Measurements from ENCODE around the gene TM4SF1. TPM values are rescaled to one million over a fixed set of nuclear protein-coding genes. Genes with fewer than 3 reads are reported as not detected.
A peak's percentile ranks its signal among the peaks of the same experiment; 100 is the strongest.

TM4SF1 gene
- total RNA-seq, 1 experiment from 2014 or later = 27.7 TPM

DNA sequence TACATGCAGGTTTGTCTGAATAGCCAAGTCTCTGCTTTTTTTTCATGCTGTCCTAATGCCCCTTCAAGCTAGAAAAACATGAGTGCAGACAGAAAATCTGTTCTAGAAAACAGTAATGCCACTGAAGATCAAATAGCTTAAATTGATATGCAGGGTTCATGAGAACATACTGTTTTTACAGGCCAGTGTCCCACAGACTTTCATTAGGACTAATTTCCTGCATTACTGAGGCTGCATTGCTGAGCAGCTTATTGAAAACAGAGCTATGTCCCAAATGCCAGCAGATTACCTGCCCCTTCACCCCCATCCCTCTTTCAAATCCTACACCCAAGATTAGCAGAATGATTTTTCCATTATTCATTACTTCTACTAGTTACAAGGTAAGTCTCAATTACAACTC is 44.7 kb downstream of the TM4SF1 start:
- no peaks in the 10 kb centered on the region for H3K27me3 Mint-ChIP-seq (ENCODE audit: insufficient read depth, unreplicated experiment)
- H3K4me3 Mint-ChIP-seq (ENCODE audit: unreplicated experiment) = no peak overlapping the region
- intact Hi-C loops (cut with micrococcal nuclease) = no loop called here
- DNase-seq (ENCODE audit: unreplicated experiment) = no peak
- TF ChIP-seq, protein P1, sequence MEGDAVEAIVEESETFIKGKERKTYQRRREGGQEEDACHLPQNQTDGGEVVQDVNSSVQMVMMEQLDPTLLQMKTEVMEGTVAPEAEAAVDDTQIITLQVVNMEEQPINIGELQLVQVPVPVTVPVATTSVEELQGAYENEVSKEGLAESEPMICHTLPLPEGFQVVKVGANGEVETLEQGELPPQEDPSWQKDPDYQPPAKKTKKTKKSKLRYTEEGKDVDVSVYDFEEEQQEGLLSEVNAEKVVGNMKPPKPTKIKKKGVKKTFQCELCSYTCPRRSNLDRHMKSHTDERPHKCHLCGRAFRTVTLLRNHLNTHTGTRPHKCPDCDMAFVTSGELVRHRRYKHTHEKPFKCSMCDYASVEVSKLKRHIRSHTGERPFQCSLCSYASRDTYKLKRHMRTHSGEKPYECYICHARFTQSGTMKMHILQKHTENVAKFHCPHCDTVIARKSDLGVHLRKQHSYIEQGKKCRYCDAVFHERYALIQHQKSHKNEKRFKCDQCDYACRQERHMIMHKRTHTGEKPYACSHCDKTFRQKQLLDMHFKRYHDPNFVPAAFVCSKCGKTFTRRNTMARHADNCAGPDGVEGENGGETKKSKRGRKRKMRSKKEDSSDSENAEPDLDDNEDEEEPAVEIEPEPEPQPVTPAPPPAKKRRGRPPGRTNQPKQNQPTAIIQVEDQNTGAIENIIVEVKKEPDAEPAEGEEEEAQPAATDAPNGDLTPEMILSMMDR (IDR thresholded peaks at IDR 0.05; ENCODE audit: unreplicated experiment) = no peak
- POLR2A ChIA-PET = interaction anchor here (0.6 to 1.1 kb wide), 2 partner anchors 21 to 141 kb away, joined by 3 to 4 read pairs; no protein-coding TSS in a partner anchor
- H3K4me1 Mint-ChIP-seq (ENCODE audit: insufficient read depth, unreplicated experiment) = no peaks in the 10 kb centered on the region
- CTCF ChIA-PET = interaction anchor here (0.5 to 6.1 kb wide), 11 partner anchors 10 to 379 kb away, joined by 3 to 35 read pairs (median 4); partner anchors contain the start of gene TM4SF1
- no peak overlapping the region for H3K27ac Mint-ChIP-seq (ENCODE audit: low read depth, unreplicated experiment)
- BruUV-seq (replicated peaks) = no TSS peak
- no peaks in the 10 kb centered on the region for H3K9me3 Mint-ChIP-seq (ENCODE audit: unreplicated experiment)
- no peaks in the 10 kb centered on the region for H3K36me3 Mint-ChIP-seq (ENCODE audit: insufficient read depth, unreplicated experiment)

DNA sequence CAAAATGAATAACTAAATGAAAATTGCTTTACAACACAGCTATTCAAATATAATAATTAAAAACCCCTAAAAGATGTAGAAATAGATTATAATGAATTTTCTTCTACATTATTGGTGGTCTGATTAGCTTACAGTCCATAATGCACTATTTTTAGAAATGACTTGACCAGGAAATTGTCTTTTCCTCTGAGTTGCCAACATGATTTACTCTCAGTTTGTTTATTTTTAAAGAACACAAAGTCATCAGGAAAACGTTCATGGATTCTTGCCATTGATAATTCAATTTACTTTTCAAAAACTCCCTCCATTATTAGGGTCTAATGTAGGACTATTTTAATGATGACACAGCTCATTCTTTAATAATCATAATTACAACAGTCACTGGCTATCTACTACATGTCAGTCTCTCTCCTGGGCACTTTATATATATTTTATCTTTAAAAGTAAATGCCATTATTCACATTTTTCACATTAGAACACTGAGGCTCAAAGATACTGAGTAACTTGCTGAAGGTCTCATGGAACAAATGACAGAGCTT is 45.2 kb downstream of the TM4SF1 start:
- H3K27ac Mint-ChIP-seq (ENCODE audit: low read depth, unreplicated experiment) = no peak overlapping the region
- no peak overlapping the region for H3K4me3 Mint-ChIP-seq (ENCODE audit: unreplicated experiment)
- no peaks in the 10 kb centered on the region for H3K4me1 Mint-ChIP-seq (ENCODE audit: insufficient read depth, unreplicated experiment)
- TF ChIP-seq, protein P1 (IDR thresholded peaks at IDR 0.05; ENCODE audit: unreplicated experiment) = no peak
- no peak for DNase-seq (ENCODE audit: unreplicated experiment)
- intact Hi-C loops (cut with micrococcal nuclease) = no loop called here
- BruUV-seq (replicated peaks) = no TSS peak
- no peaks in the 10 kb centered on the region for H3K27me3 Mint-ChIP-seq (ENCODE audit: insufficient read depth, unreplicated experiment)
- ChIA-PET POLR2A (interaction anchor here (0.6 to 1.1 kb wide), 2 partner anchors 20 to 142 kb away, joined by 3 to 4 read pairs; no protein-coding TSS in a partner anchor), CTCF (interaction anchor here (0.7 to 6.1 kb wide), 9 partner anchors 10 to 376 kb away, joined by 3 to 35 read pairs (median 4); partner anchors contain the start of gene TM4SF1)
- H3K36me3 Mint-ChIP-seq (ENCODE audit: insufficient read depth, unreplicated experiment) = no peaks in the 10 kb centered on the region
- no peaks in the 10 kb centered on the region for H3K9me3 Mint-ChIP-seq (ENCODE audit: unreplicated experiment)

DNA sequence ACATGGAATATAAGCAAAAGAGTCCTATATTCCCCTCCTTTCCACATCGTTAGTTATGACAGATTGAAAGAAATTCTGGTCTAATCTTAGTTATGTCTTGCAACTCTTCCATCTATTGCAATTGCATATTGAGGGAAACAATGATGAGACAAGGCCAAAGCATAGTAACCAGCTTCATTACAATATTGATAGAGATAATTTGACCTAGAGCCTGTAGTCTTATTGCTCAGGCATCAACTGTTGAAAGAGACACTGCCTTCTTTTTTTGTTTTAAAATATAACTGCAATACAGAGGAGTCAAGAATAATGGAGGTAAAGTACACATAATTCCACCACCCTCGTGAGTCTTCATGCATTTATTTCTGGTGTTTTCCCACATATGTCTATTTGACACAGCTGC is 46.1 kb downstream of the TM4SF1 start:
- Mint-ChIP-seq H3K36me3 (ENCODE audit: insufficient read depth, unreplicated experiment) (no peaks in the 10 kb centered on the region), H3K27ac (ENCODE audit: low read depth, unreplicated experiment) (no peak overlapping the region), H3K9me3 (ENCODE audit: unreplicated experiment) (no peaks in the 10 kb centered on the region), H3K27me3 (ENCODE audit: insufficient read depth, unreplicated experiment) (no peaks in the 10 kb centered on the region), H3K4me3 (ENCODE audit: unreplicated experiment) (no peak overlapping the region), H3K4me1 (ENCODE audit: insufficient read depth, unreplicated experiment) (no peaks in the 10 kb centered on the region)
- TF ChIP-seq, protein P1 (IDR thresholded peaks at IDR 0.05; ENCODE audit: unreplicated experiment) = no peak
- DNase-seq (ENCODE audit: unreplicated experiment) = no peak
- ChIA-PET POLR2A (interaction anchor here (0.9 to 1.1 kb wide), 2 partner anchors 9 to 33 kb away, joined by 4 read pairs; no protein-coding TSS in a partner anchor), CTCF (interaction anchor here (0.7 to 6.1 kb wide), 4 partner anchors 13 to 211 kb away, joined by 3 to 35 read pairs (median 4); no protein-coding TSS in a partner anchor)
- intact Hi-C loops (cut with micrococcal nuclease) = no loop called here
- BruUV-seq (replicated peaks) = no TSS peak

DNA sequence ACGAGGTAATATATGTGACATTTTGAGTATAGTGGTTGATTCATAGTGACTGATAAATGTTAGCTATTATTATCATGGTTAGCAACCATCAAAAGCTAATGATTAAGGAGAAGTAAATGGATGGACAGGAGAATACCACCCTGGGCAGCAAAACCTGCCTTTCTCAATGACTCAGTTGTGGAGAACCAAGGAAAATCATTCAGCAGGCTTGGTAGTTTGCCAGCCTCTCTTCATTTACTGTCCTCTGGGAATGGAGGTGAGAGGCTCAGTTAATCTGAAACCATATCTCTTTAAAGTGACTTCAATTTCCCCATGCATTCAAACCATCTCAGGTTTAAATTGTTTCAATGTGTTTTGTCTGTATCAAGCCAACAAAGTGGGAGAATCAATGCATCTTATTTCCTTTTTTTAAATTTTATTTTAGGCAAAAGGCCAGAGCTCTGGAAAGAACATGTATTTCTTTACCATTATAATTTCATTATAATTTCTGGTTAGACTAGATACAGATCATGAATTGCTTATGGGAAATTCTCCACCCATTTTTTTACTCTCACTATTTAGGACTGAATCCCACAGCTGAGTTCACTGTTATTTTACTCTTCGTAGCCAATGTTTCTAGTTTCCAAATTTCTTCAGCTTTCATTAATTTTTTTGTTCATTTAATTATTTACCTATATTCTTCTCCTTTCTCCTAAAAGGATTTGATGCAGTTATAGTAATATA is 46.7 kb downstream of the TM4SF1 start:
- CTCF ChIA-PET = interaction anchor here (0.6 to 1.1 kb wide), 6 partner anchors 10 to 210 kb away, joined by 3 to 4 read pairs (median 3); no protein-coding TSS in a partner anchor
- peak; percentile 29 for DNase-seq (ENCODE audit: unreplicated experiment)
- intact Hi-C loops (cut with micrococcal nuclease) = no loop called here
- BruUV-seq (replicated peaks) = no TSS peak
- no peaks in the 10 kb centered on the region for H3K27me3 Mint-ChIP-seq (ENCODE audit: insufficient read depth, unreplicated experiment)
- H3K36me3 Mint-ChIP-seq (ENCODE audit: insufficient read depth, unreplicated experiment) = no peaks in the 10 kb centered on the region
- no peak overlapping the region for H3K4me3 Mint-ChIP-seq (ENCODE audit: unreplicated experiment)
- H3K9me3 Mint-ChIP-seq (ENCODE audit: unreplicated experiment) = no peaks in the 10 kb centered on the region
- no peaks in the 10 kb centered on the region for H3K4me1 Mint-ChIP-seq (ENCODE audit: insufficient read depth, unreplicated experiment)
- POLR2A ChIA-PET = interaction anchor here (0.9 to 1.1 kb wide), 2 partner anchors 9 to 34 kb away, joined by 4 read pairs; no protein-coding TSS in a partner anchor
- TF ChIP-seq, protein P1 (IDR thresholded peaks at IDR 0.05; ENCODE audit: unreplicated experiment) = no peak
- no peak overlapping the region for H3K27ac Mint-ChIP-seq (ENCODE audit: low read depth, unreplicated experiment)

Data from MCF 10A (cell line).